ENCODE results near the gene BACE1. TPM values are rescaled to one million over a fixed set of nuclear protein-coding genes. Genes with fewer than 3 reads are reported as not detected.

Gene BACE1
- polyA plus RNA-seq, 1 experiment, result 99.6 TPM

GRCh38 chr11:117337076-117337475 is 21.0 kb upstream of the BACE1 start:
- Histone ChIP-seq H3K27me3 (ENCODE audit: control insufficient read depth, insufficient read depth, low read length) (no peaks in the 10 kb centered on the region), H3K36me3 (ENCODE audit: control insufficient read depth, insufficient read depth, low read length) (peaks cover 12% of the 10 kb centered on the region), H3K4me3 (ENCODE audit: low read depth, low read length) (no peak overlapping the region)
- no peak for TF ChIP-seq CTCF (IDR thresholded peaks at IDR 0.05; ENCODE audit: insufficient read depth, low read depth, low read length)
- CTCF ChIA-PET, result interaction anchor here (1.0 kb wide), 1 partner anchor 9 kb away, joined by 3 read pairs; no protein-coding TSS in a partner anchor
- DNase-seq (ENCODE audit: low read depth), result no peak
- POLR2A ChIA-PET, result no interaction called here

- CTCF ChIA-PET, result interaction anchor here (0.6 kb wide), 1 partner anchor 11 kb away, joined by 3 read pairs; no protein-coding TSS in a partner anchor
- H3K4me3 ChIP-seq (ENCODE audit: low read depth, low read length), result no peak overlapping the region
- no peak for TF ChIP-seq CTCF (IDR thresholded peaks at IDR 0.05; ENCODE audit: insufficient read depth, low read depth, low read length)
Measured at GRCh38 chr11:117335399-117335798, 19.3 kb upstream of the BACE1 start.

GRCh38 chr11:117334896-117335295 is 18.8 kb upstream of the BACE1 start:
- peaks cover 9% of the 10 kb centered on the region for H3K36me3 ChIP-seq (ENCODE audit: control insufficient read depth, insufficient read depth, low read length)
- TF ChIP-seq CTCF (IDR thresholded peaks at IDR 0.05; ENCODE audit: insufficient read depth, low read depth, low read length), result no peak
- no peak overlapping the region for H3K4me3 ChIP-seq (ENCODE audit: low read depth, low read length)
- H3K27me3 ChIP-seq (ENCODE audit: control insufficient read depth, insufficient read depth, low read length), result no peaks in the 10 kb centered on the region
- ChIA-PET POLR2A (interaction anchor here (0.7 kb wide), 1 partner anchor 34 kb away, joined by 5 read pairs; no protein-coding TSS in a partner anchor), CTCF (interaction anchor here (0.6 kb wide), 1 partner anchor 12 kb away, joined by 3 read pairs; no protein-coding TSS in a partner anchor)
- no peak for DNase-seq (ENCODE audit: low read depth)

More at GRCh38 chr11:117335399-117335798, 19.3 kb upstream of the BACE1 start:
- no peaks in the 10 kb centered on the region for H3K27me3 ChIP-seq (ENCODE audit: control insufficient read depth, insufficient read depth, low read length)
- DNase-seq (ENCODE audit: low read depth), result no peak
- POLR2A ChIA-PET, result interaction anchor here (0.6 to 0.7 kb wide), 2 partner anchors 35 to 81 kb away, joined by 5 to 23 read pairs; no protein-coding TSS in a partner anchor
- H3K36me3 ChIP-seq (ENCODE audit: control insufficient read depth, insufficient read depth, low read length), result peaks cover 9% of the 10 kb centered on the region

GRCh38 chr11:117333917-117334316 is 17.9 kb upstream of the BACE1 start:
- ChIA-PET POLR2A (interaction anchor here (0.6 kb wide), 1 partner anchor 56 kb away, joined by 7 read pairs; no protein-coding TSS in a partner anchor), CTCF (no interaction called here)
- no peaks in the 10 kb centered on the region for H3K27me3 ChIP-seq (ENCODE audit: control insufficient read depth, insufficient read depth, low read length)
- H3K4me3 ChIP-seq (ENCODE audit: low read depth, low read length), result no peak overlapping the region
- no peak for DNase-seq (ENCODE audit: low read depth)
- TF ChIP-seq CTCF (IDR thresholded peaks at IDR 0.05; ENCODE audit: insufficient read depth, low read depth, low read length), result no peak
- peaks cover 8% of the 10 kb centered on the region for H3K36me3 ChIP-seq (ENCODE audit: control insufficient read depth, insufficient read depth, low read length)

GRCh38 chr11:117332843-117333242 is 16.8 kb upstream of the BACE1 start:
- POLR2A ChIA-PET, result no interaction called here
- TF ChIP-seq CTCF (IDR thresholded peaks at IDR 0.05; ENCODE audit: insufficient read depth, low read depth, low read length), result no peak
- Histone ChIP-seq H3K4me3 (ENCODE audit: low read depth, low read length) (no peak overlapping the region), H3K36me3 (ENCODE audit: control insufficient read depth, insufficient read depth, low read length) (peaks cover 8% of the 10 kb centered on the region), H3K27me3 (ENCODE audit: control insufficient read depth, insufficient read depth, low read length) (no peaks in the 10 kb centered on the region)
- no peak for DNase-seq (ENCODE audit: low read depth)
- CTCF ChIA-PET, result interaction anchor here (1.7 kb wide), 1 partner anchor 102 kb away, joined by 3 read pairs; no protein-coding TSS in a partner anchor
